HepG2 (cell line): Measurements from ENCODE around the gene C2CD3. TPM values are rescaled to one million over a fixed set of nuclear protein-coding genes. Genes with fewer than 3 reads are reported as not detected.

Experiments
- GMEB1 ChIP-seq: sonication (generic); formaldehyde crosslinking; IDR thresholded peaks from 2 replicates; pipeline ENCODE4 v1.5.1; 2020; ENCODE audit warnings: missing genetic modification reagents, mild to moderate bottlenecking, borderline replicate concordance
- HNRNPUL1 ChIP-seq: fragments of 200-400 bp; formaldehyde crosslinking; IDR thresholded peaks from 2 replicates; pipeline ENCODE4 v1.6.1; 2017; ENCODE audit warnings: low read depth, mild to moderate bottlenecking, low read length, moderate library complexity
- NFKB2 ChIP-seq: sonication (generic); formaldehyde crosslinking; IDR thresholded peaks from 2 replicates; pipeline ENCODE4 v1.4.0; 2020; ENCODE audit warnings: missing genetic modification reagents, borderline replicate concordance
- PRDM15 ChIP-seq: sonication (generic); formaldehyde crosslinking; IDR thresholded peaks from 2 replicates; pipeline ENCODE4 v1.4.0; 2020; ENCODE audit warnings: missing genetic modification reagents
- TCF7L2 ChIP-seq: IDR thresholded peaks from 2 replicates; pipeline ENCODE4 v1.6.1; 2011; ENCODE audit warnings: mild to moderate bottlenecking, low read depth, low read length, moderate library complexity
- ZFP1 ChIP-seq: IDR thresholded peaks from 2 replicates; pipeline ENCODE4 v1.6.1; 2016
- ZNF547 ChIP-seq: sonication (generic); formaldehyde crosslinking; IDR thresholded peaks from 2 replicates; pipeline ENCODE4 v1.5.1; 2020; ENCODE audit warnings: mild to moderate bottlenecking, missing genetic modification reagents
- ZNF552 ChIP-seq: sonication (generic); formaldehyde crosslinking; IDR thresholded peaks from 2 replicates; pipeline ENCODE4 v1.9.0; 2022; ENCODE audit warnings: missing genetic modification reagents, mild to moderate bottlenecking, borderline replicate concordance
- ZNF616 ChIP-seq: sonication (generic); formaldehyde crosslinking; IDR thresholded peaks from 2 replicates; pipeline ENCODE4 v1.5.0; 2020; ENCODE audit warnings: low read depth, mild to moderate bottlenecking, missing genetic modification reagents
- ZNF672 ChIP-seq: sonication (generic); formaldehyde crosslinking; IDR thresholded peaks from 2 replicates; pipeline ENCODE4 v1.8.1; 2022; ENCODE audit warnings: missing genetic modification reagents
- ZNF841 ChIP-seq: sonication (generic); formaldehyde crosslinking; IDR thresholded peaks from 2 replicates; pipeline ENCODE4 v1.8.1; 2023; ENCODE audit warnings: missing genetic modification reagents, borderline replicate concordance
- polyA plus RNA-seq, 8 experiments: library from polyadenylated mRNA; depleted of rRNA in 3 of 8; stranded (reverse) in 7 of 8; unstranded in 1 of 8; fragments of >200 nt; fragmentation: Illumina TruSeq in 4 of 8; extraction: Trizol in 4 of 8; gene quantifications; 2 replicates each; pipeline versions ENCODE4 v1.2.1 to v1.2.3, GENCODE V29; 2011 to 2016; ENCODE audit warnings: low read depth in 4 of 8, missing spikeins in 1 of 8, mixed read lengths in 1 of 8; ENCODE audit not compliant: insufficient read depth in 1 of 8
- total RNA-seq, 5 experiments: library from RNA; depleted of rRNA; stranded (reverse); fragments of >200 nt; fragmentation: Illumina TruSeq; extraction: Trizol; gene quantifications; 2 replicates each; pipeline ENCODE4 v1.2.3, GENCODE V29; 2016; ENCODE audit warnings: low read depth in 1 of 5
- TF ChIP-seq, protein P1 (sequence below): sonication (generic); formaldehyde crosslinking; IDR thresholded peaks from 2 replicates; pipeline ENCODE4 v1.5.1; 2020; ENCODE audit warnings: mild to moderate bottlenecking, missing genetic modification reagents, moderate library complexity
- TF ChIP-seq, protein P2 (sequence below): IDR thresholded peaks from 2 replicates; pipeline ENCODE4 v1.6.1; 2016; ENCODE audit warnings: low read depth, missing genetic modification reagents, missing compliant biosample characterization

The C2CD3 gene
- total and polyA plus RNA-seq, 2 of the 13 experiments (the other 11 are each of a cell fraction or from before 2014, with no cell fraction given) = 5.5 to 6.4 TPM

GRCh38 chr11:73982990-73983740, 187.6 kb downstream of the C2CD3 start (continued):
- TF ChIP-seq, protein P1, sequence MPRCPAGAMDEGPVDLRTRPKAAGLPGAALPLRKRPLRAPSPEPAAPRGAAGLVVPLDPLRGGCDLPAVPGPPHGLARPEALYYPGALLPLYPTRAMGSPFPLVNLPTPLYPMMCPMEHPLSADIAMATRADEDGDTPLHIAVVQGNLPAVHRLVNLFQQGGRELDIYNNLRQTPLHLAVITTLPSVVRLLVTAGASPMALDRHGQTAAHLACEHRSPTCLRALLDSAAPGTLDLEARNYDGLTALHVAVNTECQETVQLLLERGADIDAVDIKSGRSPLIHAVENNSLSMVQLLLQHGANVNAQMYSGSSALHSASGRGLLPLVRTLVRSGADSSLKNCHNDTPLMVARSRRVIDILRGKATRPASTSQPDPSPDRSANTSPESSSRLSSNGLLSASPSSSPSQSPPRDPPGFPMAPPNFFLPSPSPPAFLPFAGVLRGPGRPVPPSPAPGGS (CRISPR knock-in tag) = peak; percentile 90
- TF ChIP-seq ZNF616 (peak; percentile 93; the same call in 1 of the 2 replicates), HNRNPUL1 (no peak), ZNF552 (peak; percentile 94), TCF7L2 (no peak), ZNF672 (CRISPR knock-in tag) (no peak), GMEB1 (peak; percentile 87; the same call in 1 of the 2 replicates), ZNF547 (CRISPR knock-in tag) (peak; percentile 96), ZNF841 (CRISPR knock-in tag) (peak; percentile 41; the same call in 1 of the 2 replicates), PRDM15 (peak; percentile 69), ZFP1 (CRISPR knock-in tag) (0 out of 2 replicates have a peak, but pooled peaks have one; percentile 33), NFKB2 (CRISPR knock-in tag) (peak; percentile 97)
- TF ChIP-seq, protein P2, sequence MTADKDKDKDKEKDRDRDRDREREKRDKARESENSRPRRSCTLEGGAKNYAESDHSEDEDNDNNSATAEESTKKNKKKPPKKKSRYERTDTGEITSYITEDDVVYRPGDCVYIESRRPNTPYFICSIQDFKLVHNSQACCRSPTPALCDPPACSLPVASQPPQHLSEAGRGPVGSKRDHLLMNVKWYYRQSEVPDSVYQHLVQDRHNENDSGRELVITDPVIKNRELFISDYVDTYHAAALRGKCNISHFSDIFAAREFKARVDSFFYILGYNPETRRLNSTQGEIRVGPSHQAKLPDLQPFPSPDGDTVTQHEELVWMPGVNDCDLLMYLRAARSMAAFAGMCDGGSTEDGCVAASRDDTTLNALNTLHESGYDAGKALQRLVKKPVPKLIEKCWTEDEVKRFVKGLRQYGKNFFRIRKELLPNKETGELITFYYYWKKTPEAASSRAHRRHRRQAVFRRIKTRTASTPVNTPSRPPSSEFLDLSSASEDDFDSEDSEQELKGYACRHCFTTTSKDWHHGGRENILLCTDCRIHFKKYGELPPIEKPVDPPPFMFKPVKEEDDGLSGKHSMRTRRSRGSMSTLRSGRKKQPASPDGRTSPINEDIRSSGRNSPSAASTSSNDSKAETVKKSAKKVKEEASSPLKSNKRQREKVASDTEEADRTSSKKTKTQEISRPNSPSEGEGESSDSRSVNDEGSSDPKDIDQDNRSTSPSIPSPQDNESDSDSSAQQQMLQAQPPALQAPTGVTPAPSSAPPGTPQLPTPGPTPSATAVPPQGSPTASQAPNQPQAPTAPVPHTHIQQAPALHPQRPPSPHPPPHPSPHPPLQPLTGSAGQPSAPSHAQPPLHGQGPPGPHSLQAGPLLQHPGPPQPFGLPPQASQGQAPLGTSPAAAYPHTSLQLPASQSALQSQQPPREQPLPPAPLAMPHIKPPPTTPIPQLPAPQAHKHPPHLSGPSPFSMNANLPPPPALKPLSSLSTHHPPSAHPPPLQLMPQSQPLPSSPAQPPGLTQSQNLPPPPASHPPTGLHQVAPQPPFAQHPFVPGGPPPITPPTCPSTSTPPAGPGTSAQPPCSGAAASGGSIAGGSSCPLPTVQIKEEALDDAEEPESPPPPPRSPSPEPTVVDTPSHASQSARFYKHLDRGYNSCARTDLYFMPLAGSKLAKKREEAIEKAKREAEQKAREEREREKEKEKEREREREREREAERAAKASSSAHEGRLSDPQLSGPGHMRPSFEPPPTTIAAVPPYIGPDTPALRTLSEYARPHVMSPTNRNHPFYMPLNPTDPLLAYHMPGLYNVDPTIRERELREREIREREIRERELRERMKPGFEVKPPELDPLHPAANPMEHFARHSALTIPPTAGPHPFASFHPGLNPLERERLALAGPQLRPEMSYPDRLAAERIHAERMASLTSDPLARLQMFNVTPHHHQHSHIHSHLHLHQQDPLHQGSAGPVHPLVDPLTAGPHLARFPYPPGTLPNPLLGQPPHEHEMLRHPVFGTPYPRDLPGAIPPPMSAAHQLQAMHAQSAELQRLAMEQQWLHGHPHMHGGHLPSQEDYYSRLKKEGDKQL (CRISPR knock-in tag) = peak; percentile 59; the same call in 1 of the 2 replicates
